ENCODE results near the gene EXOC3L1. TPM values are rescaled to one million over a fixed set of nuclear protein-coding genes. Genes with fewer than 3 reads are reported as not detected.

Gene EXOC3L1
- polyA plus RNA-seq, 2 of the 4 experiments (the other 2 are of a cell fraction): 0.06 TPM; not detected in 1

- TF ChIP-seq HES2 (IDR thresholded peaks at IDR 0.05) (no peak), HDAC2 (IDR thresholded peaks at IDR 0.05) (no peak), JUN (IDR thresholded peaks at IDR 0.05) (peak; percentile 39 to 64; a peak in 3 of 5 replicates)
These were observed 6.1 kb downstream of the EXOC3L1 start, which contains the start of gene MATCAP1 (continued) for GRCh38 chr16:67183627-67184452.

GRCh38 chr16:67183284-67183626 is 6.7 kb downstream of the EXOC3L1 start:
- no peaks in the 10 kb centered on the region for H3K9me3 ChIP-seq
- FAIRE-seq (no peak), ATAC-seq (no peak), DNase-seq (ENCODE audit: low read depth in 1 of 2, low spot score in 1 of 2) (no peak)
- H3K4me1 ChIP-seq: peaks cover 38% of the 10 kb centered on the region
- peak overlapping the region; percentile 93 to 97 for H3K27ac ChIP-seq
- WGBS (ENCODE audit: missing lambda C conversion rate): 14% methylated on average over 11 of the region's 11 CpGs
- TF ChIP-seq POLR2AphosphoS2 (conservative IDR thresholded peaks at IDR 0.05; ENCODE audit: low read length): no peak
- TF ChIP-seq KDM1A (IDR thresholded peaks at IDR 0.05; ENCODE audit: low read depth): peak; percentile 67; the same call in 1 of the 2 replicates
- peak; percentile 91 for TF ChIP-seq ZFP36 (IDR thresholded peaks at IDR 0.05; ENCODE audit: borderline replicate concordance, partially characterized antibody)
- no peak; the same call in 1 of the 2 replicates for TF ChIP-seq POLR2A (IDR thresholded peaks at IDR 0.05; ENCODE audit: low read length)
- H3K4me2 ChIP-seq: peak overlapping the region; percentile 76
- CTCF ChIA-PET: interaction anchor here (1.1 to 10.7 kb wide), 6 partner anchors 11 to 229 kb away, joined by 4 to 162 read pairs (median 34); partner anchors contain the start of gene NOL3
- H3K4me3 ChIP-seq: peak overlapping the region; percentile 66
- POLR2A ChIA-PET: interaction anchor here (0.6 kb wide), 1 partner anchor 155 kb away, joined by 3 read pairs; no protein-coding TSS in a partner anchor

GRCh38 chr16:67182288-67182687 is 7.6 kb downstream of the EXOC3L1 start:
- H3K4me3 ChIP-seq: no peak overlapping the region
- DNase-seq (ENCODE audit: low read depth in 1 of 2, low spot score in 1 of 2): no peak
- POLR2A ChIA-PET: interaction anchor here (0.7 kb wide), 1 partner anchor 67 kb away, joined by 5 read pairs; the partner anchor contains the start of gene SLC9A5

More at GRCh38 chr16:67182288-67182687, 7.6 kb downstream of the EXOC3L1 start:
- Histone ChIP-seq H3K4me2 (peak overlapping the region; percentile 76), H3K27ac (no peak overlapping the region), H3K9me3 (no peaks in the 10 kb centered on the region), H3K4me1 (peaks cover 38% of the 10 kb centered on the region)
- WGBS (ENCODE audit: missing lambda C conversion rate): 88% methylated on average over 2 of the region's 2 CpGs
- ATAC-seq: no peak
- TF ChIP-seq EP300 (IDR thresholded peaks at IDR 0.05): no peak
- no peak for TF ChIP-seq GATA3 (IDR thresholded peaks at IDR 0.05; ENCODE audit: borderline replicate concordance)
- TF ChIP-seq ZC3H11A (IDR thresholded peaks at IDR 0.05): no peak
- no peak for TF ChIP-seq HMGXB4 (CRISPR knock-in tag; IDR thresholded peaks at IDR 0.05; ENCODE audit: borderline replicate concordance)
- TF ChIP-seq MAFK (IDR thresholded peaks at IDR 0.05; ENCODE audit: partially characterized antibody): no peak
- no peak for TF ChIP-seq POLR2AphosphoS2 (conservative IDR thresholded peaks at IDR 0.05; ENCODE audit: low read length)
- TF ChIP-seq PBX3 (IDR thresholded peaks at IDR 0.05): no peak
- no peak for TF ChIP-seq CHD4 (IDR thresholded peaks at IDR 0.05; ENCODE audit: borderline replicate concordance)
- no peak for TF ChIP-seq KDM5A (IDR thresholded peaks at IDR 0.05)
- no peak for TF ChIP-seq ZNF302 (CRISPR knock-in tag; IDR thresholded peaks at IDR 0.05)
- no peak for TF ChIP-seq MAX (IDR thresholded peaks at IDR 0.05)
- FAIRE-seq: no peak
- CTCF ChIA-PET: interaction anchor here (1.1 to 10.7 kb wide), 5 partner anchors 10 to 228 kb away, joined by 4 to 162 read pairs (median 44); partner anchors contain the start of gene NOL3

All from A549 (cell line).